PC-9 (cell line): ENCODE results near the gene PPBP.

Experiments used
- EZH2 ChIP-seq: fragments of 200-600 bp; sonication (generic); IDR thresholded peaks from 2 replicates; pipeline ENCODE4 v1.8.0; 2017; ENCODE audit warnings: antibody characterized with exemption, low read depth
- TF ChIP-seq, protein P1 (sequence below): fragments of 200-600 bp; sonication (generic); conservative IDR thresholded peaks from 2 replicates; pipeline ENCODE4 v1.6.1; 2017; ENCODE audit warnings: mixed run types, antibody characterized with exemption, mild to moderate bottlenecking, moderate library complexity

DNA sequence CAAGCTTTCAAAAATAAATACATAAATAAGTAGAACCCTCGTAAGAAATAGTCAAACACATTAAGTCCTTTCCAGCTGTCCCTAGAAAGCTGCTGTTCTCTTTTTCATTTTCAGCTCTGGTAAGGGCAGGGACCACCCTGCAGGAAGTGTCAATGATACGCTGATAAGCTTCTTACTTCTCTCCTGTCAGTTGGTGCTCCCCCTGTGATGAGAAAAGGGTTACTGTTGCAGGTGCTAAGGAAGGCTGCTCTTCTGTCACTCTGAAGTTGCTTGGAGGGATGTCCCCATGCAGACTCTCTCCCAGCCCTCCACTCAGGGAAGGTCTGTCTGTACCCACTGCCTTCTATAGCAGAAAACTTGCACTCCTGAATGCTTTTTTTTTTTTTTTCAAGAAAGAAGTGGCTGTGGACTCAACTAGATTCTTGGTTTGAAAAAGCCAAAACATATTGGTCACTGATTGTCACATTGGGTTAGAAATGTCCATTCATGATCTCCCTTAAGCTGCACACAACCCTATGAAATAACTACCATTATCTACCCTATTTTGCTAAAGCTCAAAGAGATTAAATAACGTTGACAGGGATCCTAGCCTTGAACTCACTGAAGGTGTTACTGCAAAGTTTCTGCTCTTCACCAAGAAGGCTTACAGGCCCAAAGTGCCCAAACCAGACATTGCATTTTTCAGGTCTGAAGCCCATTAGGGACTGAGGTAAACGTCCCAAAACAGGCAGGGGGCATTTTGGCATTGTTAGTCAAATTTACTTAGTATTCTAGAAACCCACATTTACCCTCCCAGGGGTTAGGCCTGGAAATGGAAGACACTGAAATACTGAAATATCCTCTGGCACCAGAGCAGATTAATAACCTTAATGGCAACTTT lies 49.3 kb upstream of the PPBP start:
- TF ChIP-seq, protein P1, sequence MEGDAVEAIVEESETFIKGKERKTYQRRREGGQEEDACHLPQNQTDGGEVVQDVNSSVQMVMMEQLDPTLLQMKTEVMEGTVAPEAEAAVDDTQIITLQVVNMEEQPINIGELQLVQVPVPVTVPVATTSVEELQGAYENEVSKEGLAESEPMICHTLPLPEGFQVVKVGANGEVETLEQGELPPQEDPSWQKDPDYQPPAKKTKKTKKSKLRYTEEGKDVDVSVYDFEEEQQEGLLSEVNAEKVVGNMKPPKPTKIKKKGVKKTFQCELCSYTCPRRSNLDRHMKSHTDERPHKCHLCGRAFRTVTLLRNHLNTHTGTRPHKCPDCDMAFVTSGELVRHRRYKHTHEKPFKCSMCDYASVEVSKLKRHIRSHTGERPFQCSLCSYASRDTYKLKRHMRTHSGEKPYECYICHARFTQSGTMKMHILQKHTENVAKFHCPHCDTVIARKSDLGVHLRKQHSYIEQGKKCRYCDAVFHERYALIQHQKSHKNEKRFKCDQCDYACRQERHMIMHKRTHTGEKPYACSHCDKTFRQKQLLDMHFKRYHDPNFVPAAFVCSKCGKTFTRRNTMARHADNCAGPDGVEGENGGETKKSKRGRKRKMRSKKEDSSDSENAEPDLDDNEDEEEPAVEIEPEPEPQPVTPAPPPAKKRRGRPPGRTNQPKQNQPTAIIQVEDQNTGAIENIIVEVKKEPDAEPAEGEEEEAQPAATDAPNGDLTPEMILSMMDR = no peak
- TF ChIP-seq EZH2 = no peak
